K562 (cell line): Measurements from ENCODE around the gene NMRK2.
A peak's percentile ranks its signal among the peaks of the same experiment; 100 is the strongest.

Source experiments
- MAX ChIP-seq: sonication (generic); formaldehyde crosslinking; IDR thresholded peaks from 2 replicates; pipeline ENCODE4 v1.9.0; 2022; ENCODE audit warnings: mild to moderate bottlenecking, missing genetic modification reagents
- MLX ChIP-seq, 2 experiments: fragments of 450-650 bp in 1 of 2; sonication (generic) in 1 of 2; formaldehyde crosslinking; conservative IDR thresholded peaks; 2 replicates each; pipeline versions ENCODE4 v1.4.0 to v1.8.1; 2020 to 2022; ENCODE audit warnings: mild to moderate bottlenecking in 1 of 2, missing genetic modification reagents in 1 of 2
- POLR2AphosphoS5 ChIP-seq: IDR thresholded peaks from 2 replicates; pipeline ENCODE4 v1.6.1; 2011; ENCODE audit warnings: mild to moderate bottlenecking, low read depth, low read length, moderate library complexity; ENCODE audit not compliant: control insufficient read depth, insufficient read depth
- SMARCA4 ChIP-seq: fragments of 450-650 bp; IDR thresholded peaks from 2 replicates; pipeline ENCODE4 v1.6.1; 2016
- STAT6 ChIP-seq: sonication (generic); formaldehyde crosslinking; IDR thresholded peaks from 2 replicates; pipeline ENCODE4 v1.8.1; 2023; ENCODE audit warnings: mild to moderate bottlenecking, missing genetic modification reagents
- ZBTB17 ChIP-seq: fragments of 450-650 bp; formaldehyde crosslinking; IDR thresholded peaks from 2 replicates; pipeline ENCODE4 v1.4.0; 2020; ENCODE audit warnings: mild to moderate bottlenecking
- TF ChIP-seq, protein P1 (sequence below): sonication (generic); formaldehyde crosslinking; IDR thresholded peaks from 2 replicates; pipeline ENCODE4 v1.8.1; 2022; ENCODE audit warnings: missing genetic modification reagents

DNA sequence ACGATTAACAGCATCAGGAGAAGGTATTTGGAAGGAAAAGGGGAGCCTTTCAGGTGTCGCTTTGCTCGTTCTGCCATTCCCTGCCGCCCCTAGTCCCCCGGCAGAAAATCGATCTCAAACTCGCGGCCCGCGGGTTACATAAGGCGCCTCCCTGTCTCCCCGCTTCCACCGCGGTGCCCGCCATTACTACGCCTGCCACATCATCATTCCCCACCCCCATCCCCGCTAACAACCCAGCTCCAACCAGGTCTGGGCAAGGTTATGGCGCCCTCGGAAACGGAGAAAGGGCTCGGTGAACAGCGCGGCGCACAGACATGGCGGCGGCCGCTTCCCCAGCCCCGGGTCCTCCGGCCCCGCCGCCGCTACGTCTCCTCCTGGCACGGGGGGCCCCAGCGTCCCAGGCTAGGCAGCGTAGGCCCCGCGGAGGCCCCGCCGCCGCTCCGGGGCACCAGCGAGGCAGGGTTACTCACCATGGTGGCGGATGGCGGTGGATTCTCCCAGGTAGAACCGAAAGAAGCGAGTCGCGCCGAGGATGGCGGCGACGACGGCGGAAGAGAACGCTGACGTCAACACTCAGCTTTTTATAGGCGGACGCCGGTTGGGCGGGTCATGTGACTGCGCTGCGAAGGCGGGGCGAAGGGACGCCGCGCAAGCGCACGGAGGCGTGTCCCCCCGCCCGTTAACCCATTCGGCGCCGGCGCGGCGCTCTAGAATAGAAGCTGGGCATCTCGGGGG is 52.2 kb downstream of the NMRK2 start, which contains the start of gene EEF2:
- TF ChIP-seq ZBTB17 (CRISPR knock-in tag) (peak; percentile 59; the same call in 1 of the 2 replicates), STAT6 (peak; percentile 35; the same call in 1 of the 2 replicates), SMARCA4 (no peak; the same call in 1 of the 2 replicates), POLR2AphosphoS5 (peak; percentile 100), MLX (CRISPR knock-in tag; conservative IDR thresholded peaks at IDR 0.05) (peak; percentile 3 to 85; a peak in 1 of 4 replicates), MAX (CRISPR knock-in tag) (peak; percentile 83)
- TF ChIP-seq, protein P1, sequence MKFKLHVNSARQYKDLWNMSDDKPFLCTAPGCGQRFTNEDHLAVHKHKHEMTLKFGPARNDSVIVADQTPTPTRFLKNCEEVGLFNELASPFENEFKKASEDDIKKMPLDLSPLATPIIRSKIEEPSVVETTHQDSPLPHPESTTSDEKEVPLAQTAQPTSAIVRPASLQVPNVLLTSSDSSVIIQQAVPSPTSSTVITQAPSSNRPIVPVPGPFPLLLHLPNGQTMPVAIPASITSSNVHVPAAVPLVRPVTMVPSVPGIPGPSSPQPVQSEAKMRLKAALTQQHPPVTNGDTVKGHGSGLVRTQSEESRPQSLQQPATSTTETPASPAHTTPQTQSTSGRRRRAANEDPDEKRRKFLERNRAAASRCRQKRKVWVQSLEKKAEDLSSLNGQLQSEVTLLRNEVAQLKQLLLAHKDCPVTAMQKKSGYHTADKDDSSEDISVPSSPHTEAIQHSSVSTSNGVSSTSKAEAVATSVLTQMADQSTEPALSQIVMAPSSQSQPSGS (CRISPR knock-in tag), result peak; percentile 95
